SW 1271 (cell line): Measurements from ENCODE around the gene CDH3.

Source experiments
- DNase-seq, 2 experiments: peaks; one replicate each; lab custom pipeline; 2025; lab: John Stamatoyannopoulos, UW

Gene CDH3

DNA sequence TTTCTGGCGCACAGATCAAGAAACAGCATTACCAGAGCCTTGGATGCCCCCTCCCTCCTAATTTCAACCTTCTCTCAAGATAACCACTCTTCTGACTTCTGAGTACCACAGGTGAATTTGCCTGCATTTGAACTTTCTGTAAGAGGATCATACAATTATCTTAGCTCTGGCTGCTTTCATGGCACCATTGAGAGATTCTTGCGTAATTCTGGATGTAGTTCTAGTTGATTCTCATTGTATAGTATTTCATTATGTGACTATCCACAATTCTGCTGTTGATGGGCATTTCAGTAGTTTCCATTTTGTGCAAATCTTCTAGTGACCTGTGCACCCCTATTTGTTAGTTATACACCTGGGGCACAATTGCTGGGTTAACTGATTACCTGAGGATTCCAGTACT lies 7.5 kb downstream of the CDH3 start:
- no peak for DNase-seq

GRCh38 chr16:68655806-68656205 lies 10.7 kb downstream of the CDH3 start:
- DNase-seq: no peak

DNA sequence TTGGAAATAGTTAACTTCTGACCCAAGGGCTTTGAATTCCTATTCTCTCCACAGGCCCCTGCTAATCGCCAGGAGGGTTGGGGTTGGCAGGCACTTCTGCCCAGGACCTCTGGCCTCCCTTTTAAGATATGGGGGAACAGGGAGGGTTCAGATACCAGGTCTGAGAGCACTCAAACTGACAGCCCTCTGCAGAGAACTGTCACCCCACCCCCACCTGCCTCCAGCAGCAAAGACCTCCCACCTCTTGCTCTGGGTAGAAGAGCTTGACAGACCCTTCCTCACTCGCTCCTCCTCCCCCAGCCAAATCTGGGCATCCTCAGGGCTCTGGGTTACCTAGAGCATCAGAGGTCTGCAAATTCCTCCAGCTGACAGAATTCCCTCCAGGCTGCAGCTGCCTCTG lies 11.6 kb downstream of the CDH3 start:
- no peak for DNase-seq

- no peak for DNase-seq
Measured at GRCh38 chr16:68658341-68658973, 13.3 kb downstream of the CDH3 start.

DNA sequence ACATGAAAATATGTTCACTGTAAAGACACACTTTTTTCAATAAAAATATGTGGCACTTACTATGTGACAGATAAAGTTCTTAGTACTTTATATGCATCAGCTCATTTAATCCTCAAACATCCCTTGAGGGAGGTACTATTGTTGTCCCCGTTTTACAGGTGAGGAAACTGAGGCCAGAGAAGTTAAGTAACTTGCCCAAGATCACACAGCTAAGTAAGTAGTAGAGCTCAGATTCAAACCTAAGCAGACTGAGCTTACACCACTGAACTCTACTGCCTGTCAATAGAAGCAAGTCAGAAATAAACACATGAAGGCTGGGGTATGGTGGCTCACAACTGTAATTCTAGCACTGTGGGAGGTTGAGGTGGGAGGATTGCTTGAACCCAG lies 13.9 kb downstream of the CDH3 start:
- DNase-seq: no peak

- DNase-seq: no peak
Measured at GRCh38 chr16:68659412-68660358, 14.6 kb downstream of the CDH3 start.

DNA sequence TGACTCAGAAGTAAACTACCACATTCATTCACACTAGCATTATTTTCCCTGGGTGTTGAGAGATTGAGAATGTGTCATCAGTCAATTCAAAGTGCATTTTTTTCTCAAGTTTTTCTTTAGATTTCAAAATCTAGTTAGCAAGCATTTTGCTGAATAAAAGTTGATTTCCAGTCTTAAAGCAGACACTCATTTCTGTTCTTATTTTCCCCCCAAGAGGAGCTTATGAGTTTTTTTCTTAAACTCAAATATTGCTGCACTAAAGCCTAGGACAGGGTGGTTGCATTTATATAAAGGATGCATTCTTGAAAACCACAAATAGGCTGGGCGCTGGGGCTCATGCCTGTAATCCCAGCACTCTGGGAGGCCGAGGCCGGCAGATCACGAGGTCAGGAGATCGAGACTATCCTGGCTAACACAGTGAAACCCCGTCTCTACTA lies 15.3 kb downstream of the CDH3 start:
- no peak for DNase-seq

DNA sequence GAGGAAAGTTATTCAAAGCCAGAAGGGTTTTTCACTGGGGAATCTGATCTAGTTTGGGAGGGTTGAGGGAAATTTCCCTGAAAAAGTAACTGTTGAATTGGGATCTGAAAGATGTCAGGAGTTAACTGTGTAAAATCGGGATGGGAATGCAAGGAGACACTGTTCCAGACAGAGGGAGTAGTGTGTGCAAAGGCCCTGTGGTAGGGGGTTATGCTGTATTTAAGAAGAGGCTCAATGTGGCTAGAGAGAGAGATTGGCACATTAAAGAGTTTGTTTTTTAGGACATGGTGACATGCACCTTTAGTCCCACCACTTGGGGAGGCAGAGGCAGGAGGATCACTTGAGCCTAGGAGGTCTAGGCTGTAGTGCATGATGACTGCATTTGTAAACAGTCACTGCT lies 16.9 kb downstream of the CDH3 start:
- DNase-seq: no peak

DNA sequence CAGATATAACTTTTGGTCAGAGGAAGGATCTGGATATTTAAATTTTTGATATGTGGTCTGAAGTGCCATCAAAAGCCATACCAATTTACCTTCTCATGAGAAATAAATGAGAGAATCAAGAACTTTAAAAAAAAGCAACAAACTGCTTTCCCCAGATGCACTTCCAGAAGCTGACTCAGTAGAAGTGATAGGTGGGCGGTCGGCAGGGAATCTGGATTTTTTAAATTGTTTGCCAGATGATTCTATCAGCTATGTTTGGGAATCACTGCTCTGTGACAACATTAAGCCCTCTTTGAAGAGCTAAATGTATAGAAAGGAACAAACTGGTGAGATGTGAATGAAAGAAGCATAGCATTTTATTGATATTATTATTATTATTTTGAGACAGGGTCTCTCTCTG lies 19.2 kb downstream of the CDH3 start:
- no peak for DNase-seq

DNA sequence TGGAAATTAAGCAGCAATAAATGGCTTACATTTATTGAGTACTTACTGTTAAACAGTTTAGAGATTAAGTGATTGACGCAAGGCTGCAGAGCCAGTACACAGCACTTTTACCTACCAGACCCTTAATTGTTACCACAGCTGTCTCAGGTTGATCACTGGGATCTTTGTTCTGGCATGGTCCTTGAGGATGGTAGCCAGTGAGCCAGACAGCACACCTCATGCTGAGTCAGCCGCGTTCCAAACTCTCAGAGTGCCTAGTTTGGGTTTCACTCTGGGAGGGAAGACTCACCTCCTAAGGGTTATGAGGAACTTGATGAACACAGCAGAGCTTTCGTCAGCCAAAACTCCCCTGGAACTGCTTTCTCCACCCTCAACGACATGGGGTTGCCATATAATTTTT lies 20.4 kb downstream of the CDH3 start:
- DNase-seq: no peak

GRCh38 chr16:68668266-68668665 lies 23.2 kb downstream of the CDH3 start:
- DNase-seq: no peak

DNA sequence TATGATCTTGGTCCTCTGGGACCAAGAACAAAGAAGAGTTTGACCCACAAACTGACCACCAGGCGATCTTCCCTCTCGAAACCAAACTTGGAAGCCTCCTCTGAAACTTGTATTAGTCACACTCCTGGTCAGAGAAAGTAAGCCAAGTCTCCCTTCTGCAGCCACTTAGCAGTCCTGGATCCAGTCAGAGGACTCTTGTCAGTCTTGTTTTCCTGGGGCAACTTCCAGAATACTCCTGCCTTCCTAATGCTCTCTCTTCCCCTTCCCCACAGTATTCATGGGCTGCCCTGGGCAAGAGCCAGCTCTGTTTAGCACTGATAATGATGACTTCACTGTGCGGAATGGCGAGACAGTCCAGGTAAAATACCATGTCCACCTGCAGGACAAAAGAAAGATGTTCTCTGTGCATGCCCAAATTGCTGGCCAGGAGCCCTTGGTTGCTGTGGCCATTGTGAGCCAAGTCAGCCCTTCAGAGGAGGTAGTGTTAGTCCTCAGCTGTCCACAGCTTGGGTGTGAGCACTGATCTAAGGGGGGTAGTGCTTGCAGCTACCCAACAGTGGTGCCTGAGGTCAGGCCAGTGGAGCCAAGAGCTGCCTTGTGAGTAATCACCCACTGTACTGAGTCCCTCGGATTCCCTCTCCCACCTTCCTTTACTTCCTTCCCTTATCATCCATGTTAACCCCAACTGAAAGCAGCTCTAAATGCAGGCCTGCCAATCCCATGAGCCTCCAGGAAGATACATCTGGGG lies 31.2 kb downstream of the CDH3 start:
- no peak for DNase-seq

GRCh38 chr16:68681038-68681437 lies 35.9 kb downstream of the CDH3 start:
- DNase-seq: no peak

DNA sequence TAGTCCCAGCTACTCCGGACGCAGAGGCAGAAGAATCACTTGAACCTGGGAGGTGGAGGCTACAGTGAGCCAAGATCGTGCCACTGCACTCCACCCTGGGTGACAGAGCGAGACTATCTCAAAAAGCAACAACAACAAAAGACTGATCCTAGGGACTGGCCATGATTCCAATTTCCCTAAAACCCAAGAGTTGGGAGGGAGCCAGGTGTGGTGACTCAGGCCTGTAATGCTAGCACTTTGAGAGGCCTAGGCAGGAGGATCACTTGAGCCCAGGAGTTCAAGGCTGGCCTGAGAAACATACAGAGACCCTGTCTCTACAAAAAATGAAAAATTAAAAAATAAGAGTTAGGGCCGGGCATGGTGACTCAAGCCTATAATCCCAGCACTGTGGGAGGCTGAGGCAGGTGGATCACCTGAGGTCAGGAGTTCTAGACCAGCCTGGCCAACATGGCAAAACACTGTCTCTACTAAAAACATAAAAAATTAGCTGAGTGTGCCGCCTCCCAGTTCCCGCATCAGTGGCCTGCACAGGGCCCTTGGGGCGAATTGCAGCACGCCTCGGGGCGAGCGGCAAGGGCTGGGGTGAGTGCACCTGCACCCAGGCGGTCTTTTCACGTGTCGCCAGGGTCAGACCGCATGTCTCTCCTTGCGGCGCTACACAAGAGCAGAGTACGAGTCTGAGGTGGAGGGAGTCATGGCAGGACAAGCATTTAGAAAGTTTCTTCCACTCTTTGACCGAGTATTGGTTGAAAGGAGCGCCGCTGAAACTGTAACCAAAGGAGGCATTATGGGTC lies 40.8 kb downstream of the CDH3 start:
- DNase-seq: no peak

- no peak for DNase-seq
Measured at GRCh38 chr16:68686905-68687304, 41.8 kb downstream of the CDH3 start.

DNA sequence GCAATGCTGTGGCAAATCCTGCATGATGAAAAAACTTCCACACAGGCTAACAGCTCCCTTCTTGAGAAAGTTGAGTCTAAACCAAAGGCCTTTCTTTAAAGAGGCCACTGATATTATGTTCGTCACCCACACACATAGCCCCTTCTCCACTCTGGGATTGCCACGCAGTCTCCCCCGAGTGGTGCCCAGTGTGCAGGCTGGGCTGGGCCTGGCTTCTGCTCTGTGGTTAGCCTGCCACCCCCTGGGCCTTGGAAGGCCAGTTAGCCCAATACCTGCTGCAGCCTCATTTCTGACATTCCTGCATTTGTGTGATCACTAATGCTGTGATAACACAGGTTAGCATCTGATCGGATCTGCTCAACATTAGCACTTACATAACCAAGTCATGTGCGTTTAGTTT lies 44.8 kb downstream of the CDH3 start:
- DNase-seq: no peak

DNA sequence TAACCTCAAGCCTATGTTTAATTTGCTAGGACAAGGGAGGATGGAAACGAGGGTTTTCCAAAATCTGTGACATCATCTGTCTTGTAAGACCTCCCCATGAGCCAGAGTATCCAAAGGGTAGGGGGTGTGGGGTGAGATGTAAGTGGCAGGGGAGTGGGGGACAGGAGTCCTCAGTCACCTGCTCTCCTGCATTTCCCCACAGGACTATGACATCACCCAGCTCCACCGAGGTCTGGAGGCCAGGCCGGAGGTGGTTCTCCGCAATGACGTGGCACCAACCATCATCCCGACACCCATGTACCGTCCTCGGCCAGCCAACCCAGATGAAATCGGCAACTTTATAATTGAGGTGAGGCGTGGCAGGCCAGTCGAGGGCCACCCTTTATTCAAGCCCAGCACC lies 50.5 kb downstream of the CDH3 start:
- DNase-seq: no peak

GRCh38 chr16:68696514-68696913 lies 51.4 kb downstream of the CDH3 start:
- no peak for DNase-seq

DNA sequence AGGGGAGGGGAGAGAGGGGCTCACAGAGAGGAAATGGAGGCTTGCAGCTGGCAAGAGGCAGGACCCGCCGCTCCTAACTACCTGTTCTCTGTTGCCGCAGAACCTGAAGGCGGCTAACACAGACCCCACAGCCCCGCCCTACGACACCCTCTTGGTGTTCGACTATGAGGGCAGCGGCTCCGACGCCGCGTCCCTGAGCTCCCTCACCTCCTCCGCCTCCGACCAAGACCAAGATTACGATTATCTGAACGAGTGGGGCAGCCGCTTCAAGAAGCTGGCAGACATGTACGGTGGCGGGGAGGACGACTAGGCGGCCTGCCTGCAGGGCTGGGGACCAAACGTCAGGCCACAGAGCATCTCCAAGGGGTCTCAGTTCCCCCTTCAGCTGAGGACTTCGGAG lies 53.0 kb downstream of the CDH3 start:
- no peak for DNase-seq

DNA sequence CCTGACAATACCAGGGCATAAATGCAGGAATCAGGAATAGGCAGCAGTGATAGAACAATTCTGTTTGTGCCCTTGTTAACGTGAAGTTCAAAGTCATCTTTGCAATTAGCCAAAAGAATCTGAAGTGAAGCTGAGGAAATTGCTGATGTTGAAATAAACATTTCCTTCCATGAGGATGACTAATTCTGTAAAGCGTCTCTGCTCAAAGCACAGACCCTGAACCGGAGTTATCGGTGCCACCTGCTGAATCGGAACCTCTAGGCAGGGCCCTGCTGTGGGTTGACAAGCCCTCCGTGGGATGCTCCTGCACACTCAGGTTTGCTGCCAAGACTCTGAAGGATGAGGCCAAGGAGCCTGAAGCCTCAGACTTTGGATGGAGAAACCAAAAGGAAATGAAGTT lies 55.0 kb downstream of the CDH3 start:
- no peak for DNase-seq

DNA sequence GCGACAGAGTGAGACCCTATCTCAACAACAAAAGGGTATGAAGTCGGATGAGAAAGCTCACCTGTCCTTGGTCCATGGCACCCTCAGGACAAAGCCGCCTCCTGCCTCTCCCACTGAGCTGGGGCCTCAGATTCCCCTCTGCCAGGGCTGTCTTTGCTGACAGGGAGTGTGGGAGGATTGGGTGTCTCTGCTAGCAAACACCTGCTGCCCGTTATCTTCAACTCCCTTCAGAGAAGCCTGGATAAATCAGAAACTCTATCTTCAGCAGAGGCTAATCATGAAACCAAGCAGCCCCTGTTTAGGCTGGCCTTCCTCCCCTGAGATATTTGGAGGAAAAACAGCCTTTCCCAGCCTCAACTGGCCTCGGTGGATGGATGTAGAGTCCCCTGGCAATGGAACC lies 55.7 kb downstream of the CDH3 start:
- no peak for DNase-seq
